Stomach (tissue), 9 donors: ENCODE data around the gene SOX5. TPM values are rescaled to one million over a fixed set of nuclear protein-coding genes. Genes with fewer than 3 reads are reported as not detected.

Source experiments
- DNase-seq, 2 donors: peaks; one replicate each; pipeline versions ENCODE4 v3.0.0 to v3.0.0-alpha.2; 2013 to 2019
- H3K27ac ChIP-seq, 5 donors: fragments of 200-600 bp in 4 of 5; sonication (generic) in 4 of 5; one replicate each; pipeline ENCODE4 v1.5.1; 2013 to 2019; ENCODE audit warnings: mild to moderate bottlenecking in 1 of 5, moderate library complexity in 1 of 5
- H3K27me3 ChIP-seq, 3 donors: fragments of 200-600 bp; sonication (generic); one replicate each; pipeline ENCODE4 v1.5.1; 2017 to 2019; ENCODE audit warnings: mixed run types in 1 of 3
- H3K36me3 ChIP-seq, 4 donors: fragments of 200-600 bp; sonication (generic); 1 replicate in 3 of 4; 2 replicates in 1 of 4; pipeline ENCODE4 v1.5.1; 2016 to 2019
- H3K4me1 ChIP-seq, 4 donors: fragments of 200-600 bp; sonication (generic); one replicate each; pipeline ENCODE4 v1.5.1; 2016 to 2019
- H3K4me3 ChIP-seq, 4 donors: fragments of 200-600 bp; sonication (generic) in 3 of 4; one replicate each; pipeline ENCODE4 v1.5.1; 2016 to 2019; ENCODE audit warnings: mild to moderate bottlenecking in 1 of 4
- H3K9me3 ChIP-seq, 4 donors: fragments of 200-600 bp; sonication (generic); one replicate each; pipeline ENCODE4 v1.5.1; 2016 to 2019
- EP300 ChIP-seq: sonication (generic); formaldehyde crosslinking; IDR thresholded peaks from one replicate; pipeline ENCODE4 v1.6.1; 2017; ENCODE audit warnings: antibody characterized with exemption
- POLR2A ChIP-seq, 4 donors: fragments of 450-650 bp; IDR thresholded peaks; one replicate each; pipeline ENCODE4 v1.6.1; 2016; ENCODE audit warnings: antibody characterized with exemption in 4 of 4, control low read depth in 2 of 4, mild to moderate bottlenecking in 1 of 4, moderate library complexity in 1 of 4
- POLR2AphosphoS5 ChIP-seq, 3 donors: sonication (generic); formaldehyde crosslinking; IDR thresholded peaks; one replicate each; pipeline ENCODE4 v1.6.1; 2016; ENCODE audit warnings: antibody characterized with exemption in 3 of 3
- WGBS, 5 donors: extraction: QIAGEN DNeasy Blood & Tissue Kit in 3 of 5; methylation state at CpG; one replicate each; pipeline versions ENCODE4 v1.1.5 to v1.1.7; 2013 to 2018; 5-methylcytosine and 5-hydroxymethylcytosine counted together
- intact Hi-C: fragments of 100-400 bp; cut with DNase I; formaldehyde crosslinking; loops from one replicate; pipeline ENCODE4 v1.15.1; 2023; ENCODE audit warnings: low total_unique reads
- polyA plus RNA-seq, 3 donors: library from polyadenylated mRNA; stranded (reverse); fragments of 200-250 nt; gene quantifications; one replicate each; pipeline ENCODE4 v1.2.3, GENCODE V29; 2013
- total RNA-seq, 5 donors: library from RNA; depleted of rRNA; stranded (reverse); fragments of >200 nt; gene quantifications; one replicate each; pipeline versions ENCODE4 v1.1.0 to v1.2.3, GENCODE V29; 2014 to 2016
- TF ChIP-seq, protein P1 (sequence below), 7 experiments: fragments of 450-650 bp in 4 of 7; fragments of 200-600 bp in 3 of 7; sonication (generic) in 3 of 7; IDR thresholded peaks; one replicate each; pipeline ENCODE4 v1.5.1; 2016 to 2019; ENCODE audit warnings: antibody characterized with exemption in 7 of 7, control low read depth in 2 of 7, mild to moderate bottlenecking in 1 of 7
- donor health status: healthy with polysubstance abuse.
- donor health status: Bipolar disorder and iron deficiency.
- donor health status: healthy.

SOX5 gene
- total and polyA plus RNA-seq, 8 donors = 0.85 to 57.2 (median 4.6) TPM

DNA sequence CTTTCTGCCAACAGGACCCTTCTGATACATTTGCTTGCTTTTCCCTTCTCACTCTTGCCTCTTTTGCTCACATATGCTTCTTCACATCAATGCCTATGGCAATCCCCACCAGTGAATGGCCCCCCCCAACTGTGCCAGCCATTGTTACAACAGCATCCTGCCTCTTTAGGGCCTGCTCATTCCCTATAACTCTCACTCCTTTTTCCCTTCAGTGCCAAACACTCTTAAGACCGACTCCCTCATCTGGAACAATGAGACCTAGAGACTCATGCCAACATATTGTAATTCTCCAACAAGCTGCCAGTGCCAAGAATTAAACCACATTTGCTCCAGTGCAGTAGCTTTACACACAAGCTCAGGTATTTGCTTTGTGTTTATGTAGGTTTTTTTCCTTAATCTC, 189.0 kb downstream of the SOX5 start:
- no peak overlapping the region for H3K4me3 ChIP-seq
- H3K36me3 ChIP-seq = no peaks in the 10 kb centered on the region
- no peaks in the 10 kb centered on the region for H3K9me3 ChIP-seq
- H3K27ac ChIP-seq = no peak overlapping the region
- intact Hi-C loops = no loop called here
- peaks cover 0 to 32% (median 7%) of the 10 kb centered on the region in 4 donors for H3K4me1 ChIP-seq
- WGBS, 5 donors = 15 to 35% (median 26%) methylated on average over 1 of the region's 1 CpG
- TF ChIP-seq POLR2AphosphoS5 (IDR thresholded peaks at IDR 0.05) (no peak), EP300 (no peak), POLR2A (IDR thresholded peaks at IDR 0.05) (no peak)
- TF ChIP-seq, protein P1, sequence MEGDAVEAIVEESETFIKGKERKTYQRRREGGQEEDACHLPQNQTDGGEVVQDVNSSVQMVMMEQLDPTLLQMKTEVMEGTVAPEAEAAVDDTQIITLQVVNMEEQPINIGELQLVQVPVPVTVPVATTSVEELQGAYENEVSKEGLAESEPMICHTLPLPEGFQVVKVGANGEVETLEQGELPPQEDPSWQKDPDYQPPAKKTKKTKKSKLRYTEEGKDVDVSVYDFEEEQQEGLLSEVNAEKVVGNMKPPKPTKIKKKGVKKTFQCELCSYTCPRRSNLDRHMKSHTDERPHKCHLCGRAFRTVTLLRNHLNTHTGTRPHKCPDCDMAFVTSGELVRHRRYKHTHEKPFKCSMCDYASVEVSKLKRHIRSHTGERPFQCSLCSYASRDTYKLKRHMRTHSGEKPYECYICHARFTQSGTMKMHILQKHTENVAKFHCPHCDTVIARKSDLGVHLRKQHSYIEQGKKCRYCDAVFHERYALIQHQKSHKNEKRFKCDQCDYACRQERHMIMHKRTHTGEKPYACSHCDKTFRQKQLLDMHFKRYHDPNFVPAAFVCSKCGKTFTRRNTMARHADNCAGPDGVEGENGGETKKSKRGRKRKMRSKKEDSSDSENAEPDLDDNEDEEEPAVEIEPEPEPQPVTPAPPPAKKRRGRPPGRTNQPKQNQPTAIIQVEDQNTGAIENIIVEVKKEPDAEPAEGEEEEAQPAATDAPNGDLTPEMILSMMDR (IDR thresholded peaks at IDR 0.05) = no peak
- no peaks in the 10 kb centered on the region for H3K27me3 ChIP-seq
- DNase-seq = peak in 1 of 2 donors; percentile 39

DNA sequence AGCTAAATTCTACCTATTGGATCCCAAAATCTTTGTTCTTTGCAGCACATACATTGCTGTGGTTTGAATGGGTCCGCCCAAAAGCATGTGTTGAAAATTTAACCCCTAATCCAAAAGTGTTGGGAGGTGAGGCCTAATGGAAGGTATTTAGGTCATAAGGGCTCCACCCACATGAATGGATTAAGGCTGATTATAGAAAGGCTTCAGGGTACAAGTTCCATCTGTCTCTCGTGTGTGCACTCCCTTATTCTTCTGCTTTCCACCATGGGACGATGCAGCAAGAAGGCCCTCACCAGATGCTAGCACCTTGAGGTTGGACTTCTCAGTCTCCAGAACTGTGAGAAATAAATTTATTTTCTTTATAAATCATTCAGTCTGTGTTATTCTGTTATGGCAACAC, 190.9 kb downstream of the SOX5 start:
- TF ChIP-seq EP300 (no peak), POLR2A (IDR thresholded peaks at IDR 0.05) (no peak), POLR2AphosphoS5 (IDR thresholded peaks at IDR 0.05) (no peak)
- TF ChIP-seq, protein P1 (IDR thresholded peaks at IDR 0.05) = no peak
- no peak overlapping the region for H3K27ac ChIP-seq
- no peak for DNase-seq
- no peaks in the 10 kb centered on the region for H3K27me3 ChIP-seq
- no peaks in the 10 kb centered on the region for H3K9me3 ChIP-seq
- H3K4me3 ChIP-seq = no peak overlapping the region
- 80 to 89% (median 88%) methylated on average over 3 of the region's 3 CpGs for WGBS, 5 donors
- peaks cover 0 to 32% (median 7%) of the 10 kb centered on the region in 4 donors for H3K4me1 ChIP-seq
- no peaks in the 10 kb centered on the region for H3K36me3 ChIP-seq
- intact Hi-C loops = no loop called here

DNA sequence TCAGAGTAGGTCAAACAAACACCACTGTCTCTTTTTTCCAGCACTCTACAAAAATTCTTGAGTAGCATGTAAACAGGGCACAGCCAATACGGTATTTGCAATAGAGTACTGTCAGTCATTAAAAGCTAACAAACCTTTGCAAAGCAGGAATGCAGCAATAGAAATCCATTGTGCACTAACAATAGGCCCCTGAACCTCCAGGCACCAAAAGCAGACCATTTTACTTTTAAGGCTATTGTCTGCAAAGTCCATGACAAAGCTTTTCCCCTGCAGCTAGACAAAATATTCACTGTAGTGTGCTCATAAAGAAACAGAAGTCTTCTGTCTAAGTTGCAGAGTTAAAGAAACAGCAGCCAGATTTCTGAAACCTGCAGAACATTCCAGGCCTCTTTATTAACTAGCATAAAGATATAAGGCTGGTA, 191.9 kb downstream of the SOX5 start:
- Histone ChIP-seq H3K27me3 (no peaks in the 10 kb centered on the region), H3K27ac (no peak overlapping the region), H3K4me3 (no peak overlapping the region), H3K9me3 (no peaks in the 10 kb centered on the region), H3K36me3 (no peaks in the 10 kb centered on the region), H3K4me1 (peaks cover 0 to 32% (median 7%) of the 10 kb centered on the region in 4 donors)
- TF ChIP-seq, protein P1 (IDR thresholded peaks at IDR 0.05) = no peak
- no peak for TF ChIP-seq EP300
- TF ChIP-seq POLR2A (IDR thresholded peaks at IDR 0.05) = no peak
- no peak for TF ChIP-seq POLR2AphosphoS5 (IDR thresholded peaks at IDR 0.05)
- DNase-seq = peak in 1 of 2 donors; percentile 23
- intact Hi-C loops = no loop called here
- 18 to 40% (median 24%) methylated on average over 1 of the region's 1 CpG for WGBS, 5 donors

- intact Hi-C loops = no loop called here
Measured at GRCh38 chr12:23756416-23756815, 193.1 kb downstream of the SOX5 start.

More at GRCh38 chr12:23756416-23756815, 193.1 kb downstream of the SOX5 start:
- TF ChIP-seq POLR2A (IDR thresholded peaks at IDR 0.05) = no peak
- no peak for TF ChIP-seq EP300
- TF ChIP-seq POLR2AphosphoS5 (IDR thresholded peaks at IDR 0.05) = no peak
- TF ChIP-seq, protein P1 (IDR thresholded peaks at IDR 0.05) = no peak
- 92 to 98% (median 94%) methylated on average over 2 of the region's 2 CpGs for WGBS, 5 donors
- DNase-seq = no peak
- H3K4me1 ChIP-seq = peaks cover 0 to 32% (median 7%) of the 10 kb centered on the region in 4 donors
- no peaks in the 10 kb centered on the region for H3K27me3 ChIP-seq
- H3K9me3 ChIP-seq = no peaks in the 10 kb centered on the region
- no peak overlapping the region for H3K27ac ChIP-seq
- no peak overlapping the region for H3K4me3 ChIP-seq
- no peaks in the 10 kb centered on the region for H3K36me3 ChIP-seq
